ENCODE data around the gene PATJ.
"Not testable (repeated sequence)": the region's sequence is repeated elsewhere in the genome, so short reads cannot be mapped to it uniquely, and the experiment has no call there.

PATJ gene

GRCh38 chr1:61953790-61954150 lies 211.5 kb downstream of the PATJ start:
- H3K4me3 ChIP-seq (ENCODE audit: low read depth, low read length), result no peak overlapping the region
- no peak for TF ChIP-seq CTCF (IDR thresholded peaks at IDR 0.05; ENCODE audit: low read depth, low read length)

- no peak overlapping the region for H3K4me3 ChIP-seq (ENCODE audit: low read depth, low read length)
- no peak for TF ChIP-seq CTCF (IDR thresholded peaks at IDR 0.05; ENCODE audit: low read depth, low read length)
Observed at GRCh38 chr1:61955261-61955660, 213.0 kb downstream of the PATJ start.

GRCh38 chr1:61956016-61956645 lies 213.9 kb downstream of the PATJ start:
- TF ChIP-seq CTCF (IDR thresholded peaks at IDR 0.05; ENCODE audit: low read depth, low read length), result no peak
- no peak overlapping the region for H3K4me3 ChIP-seq (ENCODE audit: low read depth, low read length)

- no peak overlapping the region for H3K4me3 ChIP-seq (ENCODE audit: low read depth, low read length)
- no peak for TF ChIP-seq CTCF (IDR thresholded peaks at IDR 0.05; ENCODE audit: low read depth, low read length)
Observed at GRCh38 chr1:61956784-61957183, 214.5 kb downstream of the PATJ start.

- TF ChIP-seq CTCF (IDR thresholded peaks at IDR 0.05; ENCODE audit: low read depth, low read length), result no peak
- H3K4me3 ChIP-seq (ENCODE audit: low read depth, low read length), result no peak overlapping the region
Observed at GRCh38 chr1:61961009-61961408, 218.7 kb downstream of the PATJ start.

- no peak overlapping the region for H3K4me3 ChIP-seq (ENCODE audit: low read depth, low read length)
- no peak for TF ChIP-seq CTCF (IDR thresholded peaks at IDR 0.05; ENCODE audit: low read depth, low read length)
Observed at GRCh38 chr1:61962631-61963030, 220.4 kb downstream of the PATJ start.

- not testable (repeated sequence) for H3K4me3 ChIP-seq (ENCODE audit: low read depth, low read length)
Observed at GRCh38 chr1:61966450-61967225, 224.4 kb downstream of the PATJ start.
